Neural progenitor cell (in vitro differentiated cells): Measurements from ENCODE around the gene HAL.

Source experiments
- EZH2phosphoT487 ChIP-seq: fragments of 200-600 bp; sonication (generic); IDR thresholded peaks from 2 replicates; pipeline ENCODE4 v1.6.1; 2017; ENCODE audit warnings: antibody characterized with exemption
- TF ChIP-seq, protein P1 (sequence below): fragments of 200-600 bp; sonication (generic); IDR thresholded peaks from 2 replicates; pipeline ENCODE4 v1.5.1; 2017; ENCODE audit warnings: antibody characterized with exemption, mild to moderate bottlenecking

DNA sequence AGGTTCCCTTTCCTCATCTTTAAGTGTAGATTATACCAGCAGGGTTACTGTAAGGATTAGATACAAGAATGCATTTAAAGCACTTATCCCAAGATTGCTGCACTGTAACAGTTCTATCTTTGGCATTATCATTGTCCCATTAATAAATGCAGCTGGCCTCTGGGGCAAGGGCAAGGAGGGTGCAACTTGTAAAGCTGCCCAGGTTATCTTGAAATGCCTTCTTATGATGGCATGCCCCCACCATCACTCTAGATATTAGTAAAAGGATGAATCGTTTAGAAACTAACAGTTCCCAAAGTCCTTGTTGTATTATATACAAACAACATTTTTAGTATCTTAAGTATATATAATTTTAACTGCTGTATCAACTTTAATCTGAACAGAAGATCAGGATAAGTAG is 32.4 kb upstream of the HAL start:
- TF ChIP-seq, protein P1, sequence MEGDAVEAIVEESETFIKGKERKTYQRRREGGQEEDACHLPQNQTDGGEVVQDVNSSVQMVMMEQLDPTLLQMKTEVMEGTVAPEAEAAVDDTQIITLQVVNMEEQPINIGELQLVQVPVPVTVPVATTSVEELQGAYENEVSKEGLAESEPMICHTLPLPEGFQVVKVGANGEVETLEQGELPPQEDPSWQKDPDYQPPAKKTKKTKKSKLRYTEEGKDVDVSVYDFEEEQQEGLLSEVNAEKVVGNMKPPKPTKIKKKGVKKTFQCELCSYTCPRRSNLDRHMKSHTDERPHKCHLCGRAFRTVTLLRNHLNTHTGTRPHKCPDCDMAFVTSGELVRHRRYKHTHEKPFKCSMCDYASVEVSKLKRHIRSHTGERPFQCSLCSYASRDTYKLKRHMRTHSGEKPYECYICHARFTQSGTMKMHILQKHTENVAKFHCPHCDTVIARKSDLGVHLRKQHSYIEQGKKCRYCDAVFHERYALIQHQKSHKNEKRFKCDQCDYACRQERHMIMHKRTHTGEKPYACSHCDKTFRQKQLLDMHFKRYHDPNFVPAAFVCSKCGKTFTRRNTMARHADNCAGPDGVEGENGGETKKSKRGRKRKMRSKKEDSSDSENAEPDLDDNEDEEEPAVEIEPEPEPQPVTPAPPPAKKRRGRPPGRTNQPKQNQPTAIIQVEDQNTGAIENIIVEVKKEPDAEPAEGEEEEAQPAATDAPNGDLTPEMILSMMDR, result no peak
- TF ChIP-seq EZH2phosphoT487, result no peak
